Astrocyte (in vitro differentiated cells and primary cell): ENCODE results near the gene XG. TPM values are rescaled to one million over a fixed set of nuclear protein-coding genes. Genes with fewer than 3 reads are reported as not detected.

Source experiments
- total RNA-seq: library from RNA; stranded (reverse); gene quantifications from 2 replicates; pipeline ENCODE4 v1.2.1, GENCODE V29; 2021

The XG gene
- total RNA-seq, 1 donor from 2014 or later: 0.30 TPM

Other genes starting within 250 kb of the XG start
- gene CD99, start 60.7 kb upstream of the XG start, total RNA-seq: 436 and 448 TPM in 2 replicates
- gene GYG2, start 76.9 kb downstream of the XG start, total RNA-seq: 15.5 and 16.3 TPM in 2 replicates
- gene ARSD, start 177.3 kb downstream of the XG start, total RNA-seq: 7.3 and 9.2 TPM in 2 replicates